ENCODE measurements around the gene STK4. TPM values are rescaled to one million over a fixed set of nuclear protein-coding genes. Genes with fewer than 3 reads are reported as not detected.

Gene STK4
- total and polyA plus RNA-seq, 2 of the 8 experiments (the other 6 are each of a cell fraction or from before 2014, with no cell fraction given): 12.0 to 34.3 TPM

GRCh38 chr20:45017857-45018256 is 51.5 kb downstream of the STK4 start:
- Histone ChIP-seq H3K4me2 (ENCODE audit: insufficient read depth in 1 of 2, low read depth in 2 of 2, low read length in 2 of 2) (0 out of 4 replicates have a peak overlapping the region, but pooled peaks of 1 of the 2 experiments have one; percentile 7), H3K4me1 (replicated peaks in 1 of 4; ENCODE audit: control insufficient read depth in 3 of 4, insufficient read depth in 4 of 4, low read length in 3 of 4) (peaks cover 0 to 7% (median 0%) of the 10 kb centered on the region in 4 experiments; a peak in 3 of 7 replicates), H4K5ac (ENCODE audit: insufficient read length, low read depth, low read length) (no peak overlapping the region), H3K23me2 (ENCODE audit: low read depth, low read length) (no peaks in the 10 kb centered on the region; the same call in 1 of the 2 replicates), H3K27me3 (replicated peaks in 1 of 4; ENCODE audit: control insufficient read depth in 3 of 4, extremely low read depth in 1 of 4, insufficient read depth in 3 of 4, low read length in 3 of 4) (no peaks in the 10 kb centered on the region), H2BK15ac (ENCODE audit: low read length) (no peak overlapping the region), H3K36me3 (ENCODE audit: control insufficient read depth in 2 of 4, insufficient read depth in 4 of 4, low read length in 3 of 4) (no peaks in the 10 kb centered on the region), H3K79me2 (ENCODE audit: control insufficient read depth in 1 of 2, insufficient read depth in 2 of 2, low read length in 2 of 2) (0 out of 4 replicates have a peak, but pooled peaks cover 0 to 4% of the 10 kb centered on the region in 2 experiments), H3K4me3 (ENCODE audit: extremely low read depth in 1 of 4, insufficient read depth in 2 of 4, low read depth in 3 of 4, low read length in 4 of 4) (no peak overlapping the region), H2BK120ac (replicated peaks; ENCODE audit: low read depth, low read length) (no peak overlapping the region), H2BK12ac (ENCODE audit: low read depth, low read length) (no peak overlapping the region), H4K8ac (ENCODE audit: extremely low read depth, insufficient read depth, low read length) (no peak overlapping the region), H3K79me1 (ENCODE audit: low read depth, low read length) (no peaks in the 10 kb centered on the region), H3K14ac (ENCODE audit: insufficient read length) (no peak overlapping the region), H3K4ac (replicated peaks; ENCODE audit: insufficient read length, low read depth, low read length) (no peak overlapping the region), H2BK20ac (ENCODE audit: low read length) (no peak overlapping the region), H3K18ac (ENCODE audit: extremely low read depth, low read length) (no peak overlapping the region), H4K20me1 (replicated peaks in 1 of 2; ENCODE audit: control insufficient read depth in 1 of 2, insufficient read depth in 2 of 2, low read length in 2 of 2) (no peaks in the 10 kb centered on the region), H3K9ac (replicated peaks in 1 of 4; ENCODE audit: extremely low read depth in 1 of 4, low read depth in 3 of 4, low read length in 3 of 4) (no peak overlapping the region), H4K91ac (replicated peaks; ENCODE audit: insufficient read length, low read length) (no peak overlapping the region), H2AK5ac (ENCODE audit: low read depth, low read length) (no peak overlapping the region), H3K9me3 (ENCODE audit: insufficient read depth in 2 of 2, low read depth in 1 of 2, low read length in 1 of 2) (no peaks in the 10 kb centered on the region), H3K23ac (ENCODE audit: insufficient read length) (no peak overlapping the region), H3K27ac (ENCODE audit: low read depth, low read length) (no peak overlapping the region; the same call in 1 of the 2 replicates), H3K56ac (replicated peaks; ENCODE audit: insufficient read length, low read depth, low read length) (no peak overlapping the region), H2AFZ (ENCODE audit: low read length) (no peak overlapping the region), H2BK5ac (ENCODE audit: low read depth, low read length) (no peak overlapping the region)
- ChIA-PET POLR2A (ENCODE audit: partially characterized antibody) (no interaction called here), CTCF (ENCODE audit: partially characterized antibody) (interaction anchor here (0.7 to 1.8 kb wide), 4 partner anchors 20 to 295 kb away, joined by 3 to 8 read pairs (median 4); no protein-coding TSS in a partner anchor)
- FAIRE-seq (no peak), DNase-seq (ENCODE audit: low read depth in 1 of 2, low spot score in 2 of 2) (no peak)
- TF ChIP-seq SAP30 (IDR thresholded peaks at IDR 0.05; ENCODE audit: insufficient read depth, insufficient replicate concordance, low read length) (no peak), ATF3 (IDR thresholded peaks at IDR 0.05; ENCODE audit: insufficient read depth, low read depth, low read length) (no peak), HDAC6 (IDR thresholded peaks at IDR 0.05; ENCODE audit: low read depth, low read length) (no peak)

Data from H1 (cell line).